HUES48 (cell line): Measurements from ENCODE around the gene MCOLN1.

ENCODE experiments used
- H3K27ac ChIP-seq: one replicate; pipeline ENCODE4 v1.7.0; 2013; ENCODE audit warnings: low read depth, low read length, inconsistent platforms
- H3K27me3 ChIP-seq: 2 replicates; pipeline ENCODE4 v1.6.1; 2013; ENCODE audit warnings: mild to moderate bottlenecking, low read length; ENCODE audit not compliant: control insufficient read depth, insufficient read depth
- H3K36me3 ChIP-seq: 2 replicates; pipeline ENCODE4 v1.6.1; 2013; ENCODE audit warnings: low read length; ENCODE audit not compliant: control insufficient read depth, insufficient read depth
- H3K4me1 ChIP-seq: 2 replicates; pipeline ENCODE4 v1.6.1; 2013; ENCODE audit warnings: mild to moderate bottlenecking, low read length; ENCODE audit not compliant: control insufficient read depth, insufficient read depth
- H3K4me3 ChIP-seq: 2 replicates; pipeline ENCODE4 v1.5.1; 2013; ENCODE audit warnings: mild to moderate bottlenecking, low read depth, low read length
- H3K9ac ChIP-seq: 2 replicates; pipeline ENCODE4 v1.6.1; 2013; ENCODE audit warnings: mild to moderate bottlenecking, low read depth, low read length, moderate library complexity
- H3K9me3 ChIP-seq: 2 replicates; pipeline ENCODE4 v1.6.1; 2013; ENCODE audit warnings: low read length; ENCODE audit not compliant: control insufficient read depth, insufficient read depth

MCOLN1 gene

DNA sequence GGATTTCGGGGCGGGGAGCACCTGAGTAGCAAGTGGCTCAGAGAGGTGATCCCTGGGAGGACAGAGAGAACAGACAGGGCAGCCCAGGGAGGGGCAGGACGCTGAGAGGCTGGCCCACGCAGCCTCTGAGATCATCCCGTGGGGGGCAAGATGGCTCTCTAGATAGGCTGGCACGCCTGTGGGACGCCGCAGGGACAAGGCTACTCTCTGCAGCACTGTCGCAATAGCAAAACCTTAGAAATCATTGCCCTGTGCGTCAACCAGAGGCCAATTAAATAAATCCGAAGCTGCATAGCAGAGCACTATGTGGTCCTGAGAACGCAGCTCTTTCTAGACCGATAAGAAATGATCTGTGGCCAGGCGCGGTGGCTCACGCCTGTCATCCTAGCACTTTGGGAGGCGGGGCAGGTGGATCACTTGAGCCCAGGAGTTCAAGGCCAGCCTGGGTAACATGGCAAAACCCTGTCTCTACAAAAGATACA, 38.7 kb upstream of the MCOLN1 start:
- Histone ChIP-seq H3K9me3 (no peaks in the 10 kb centered on the region), H3K4me1 (peaks cover 18% of the 10 kb centered on the region), H3K9ac (no peak overlapping the region), H3K27me3 (no peaks in the 10 kb centered on the region), H3K27ac (no peak overlapping the region), H3K36me3 (no peaks in the 10 kb centered on the region), H3K4me3 (no peak overlapping the region)

DNA sequence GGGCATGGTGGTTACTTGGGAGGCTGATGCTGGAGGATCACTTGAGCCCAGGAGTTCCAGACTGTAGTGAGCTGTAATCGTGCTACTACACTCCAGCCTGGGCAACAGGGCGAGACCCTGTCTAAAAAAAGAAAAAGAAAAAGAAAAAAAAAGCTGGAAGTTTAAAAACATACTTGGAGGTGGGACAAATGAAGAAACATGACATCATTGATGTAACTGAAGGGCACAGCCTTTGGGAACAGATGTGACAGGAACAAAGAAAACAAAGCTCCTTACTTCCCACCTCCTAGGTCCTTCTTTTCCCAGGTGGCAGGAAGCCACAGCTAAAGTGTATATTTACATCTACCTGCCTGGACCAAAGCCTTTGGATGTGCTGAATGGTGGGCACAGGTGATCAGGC, 35.5 kb upstream of the MCOLN1 start:
- Histone ChIP-seq H3K27me3 (no peaks in the 10 kb centered on the region), H3K4me1 (peaks cover 20% of the 10 kb centered on the region), H3K9me3 (no peaks in the 10 kb centered on the region), H3K9ac (no peak overlapping the region), H3K27ac (no peak overlapping the region), H3K36me3 (no peaks in the 10 kb centered on the region), H3K4me3 (no peak overlapping the region)

DNA sequence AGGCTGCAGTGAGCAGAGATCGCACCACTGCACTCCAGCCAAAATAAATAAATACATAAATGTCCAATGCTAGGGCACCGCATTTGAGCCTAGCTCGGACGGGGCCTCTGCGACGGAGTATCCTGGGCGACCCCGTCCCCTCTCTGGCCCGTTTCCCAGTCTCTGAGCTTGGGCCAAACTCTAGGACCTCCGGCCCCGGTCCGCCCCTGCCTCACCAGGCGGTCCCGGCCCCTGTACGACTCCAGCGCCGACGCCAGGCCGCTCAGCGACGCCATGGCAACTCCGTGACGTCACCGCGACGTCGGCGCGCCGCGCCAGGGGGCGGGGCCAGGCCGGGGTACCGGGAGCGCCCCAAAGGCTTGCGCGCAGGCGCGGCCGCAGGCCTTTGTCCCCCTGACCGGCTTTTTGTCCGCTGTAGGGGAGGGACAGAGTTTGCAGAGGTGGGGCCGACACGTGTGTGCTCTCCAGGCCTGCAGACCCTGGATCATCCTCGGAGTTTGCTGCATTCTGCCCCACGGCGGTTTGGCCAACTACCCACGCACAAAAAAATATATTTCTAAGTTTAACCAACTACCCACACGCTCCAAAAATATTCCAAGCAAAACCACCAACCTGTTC, 33.6 kb upstream of the MCOLN1 start, which contains the start of gene PEX11G:
TSS of gene PEX11G (minus strand) at position 300 of the 618 bp plus-strand sequence. CDS start at position 275, 25 bp downstream.
- H3K9me3 ChIP-seq: no peaks in the 10 kb centered on the region
- H3K4me1 ChIP-seq: peaks cover 9% of the 10 kb centered on the region
- H3K36me3 ChIP-seq: no peaks in the 10 kb centered on the region
- H3K27me3 ChIP-seq: no peaks in the 10 kb centered on the region
- H3K4me3 ChIP-seq: peak within 1 kb of the TSS; percentile 78
- peak within 1 kb of the TSS; percentile 83 for H3K27ac ChIP-seq
- H3K9ac ChIP-seq: peak within 1 kb of the TSS; percentile 76

DNA sequence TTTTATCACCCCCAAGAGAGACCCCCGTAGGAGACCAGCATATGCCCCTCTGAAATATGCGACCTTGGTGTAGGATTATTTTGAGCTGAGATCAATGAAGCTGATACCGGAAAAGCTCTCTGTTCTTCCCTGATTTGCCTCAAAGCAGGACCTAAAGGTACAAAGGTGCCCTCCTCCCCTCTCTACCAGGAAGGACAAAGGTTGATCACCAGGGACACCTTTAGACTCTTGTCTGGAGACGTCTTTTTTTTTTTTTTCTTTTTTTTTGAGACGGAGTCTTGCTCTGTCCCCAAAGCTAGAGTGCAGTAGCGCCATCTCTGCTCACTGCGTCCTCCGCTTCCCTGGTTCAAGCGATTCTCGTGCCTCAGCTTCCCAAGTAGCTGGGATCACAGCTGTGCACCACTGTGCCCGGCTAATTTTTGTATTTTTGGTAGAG, 32.8 kb upstream of the MCOLN1 start:
- no peaks in the 10 kb centered on the region for H3K9me3 ChIP-seq
- no peak overlapping the region for H3K4me3 ChIP-seq
- H3K36me3 ChIP-seq: no peaks in the 10 kb centered on the region
- peak overlapping the region; percentile 60; the same call in 1 of the 2 replicates for H3K9ac ChIP-seq
- H3K4me1 ChIP-seq: peaks cover 9% of the 10 kb centered on the region
- no peaks in the 10 kb centered on the region for H3K27me3 ChIP-seq
- peak overlapping the region; percentile 83 for H3K27ac ChIP-seq

DNA sequence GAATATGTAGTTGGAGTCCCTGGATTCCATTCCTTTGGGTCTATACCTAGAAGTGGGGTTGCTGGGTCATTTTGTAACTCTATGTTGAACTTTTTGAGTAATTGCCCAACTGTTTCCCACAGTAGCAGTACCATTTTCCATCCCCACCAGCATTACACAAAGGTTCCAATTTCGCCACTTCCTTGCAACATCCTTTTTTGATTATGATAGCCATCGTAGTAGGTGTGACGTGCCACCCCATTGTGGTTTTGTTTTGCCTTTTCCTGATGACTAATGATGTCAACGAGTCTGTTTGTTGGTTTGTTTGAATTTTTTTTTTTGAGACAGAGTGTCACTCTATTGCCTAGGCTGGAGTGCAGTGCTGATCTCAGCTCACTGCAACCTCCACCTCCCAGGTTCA, 30.3 kb upstream of the MCOLN1 start:
- Histone ChIP-seq H3K4me1 (peaks cover 9% of the 10 kb centered on the region), H3K9ac (no peak overlapping the region), H3K27me3 (no peaks in the 10 kb centered on the region; the same call in 1 of the 2 replicates), H3K9me3 (no peaks in the 10 kb centered on the region), H3K36me3 (no peaks in the 10 kb centered on the region), H3K27ac (no peak overlapping the region), H3K4me3 (no peak overlapping the region)

DNA sequence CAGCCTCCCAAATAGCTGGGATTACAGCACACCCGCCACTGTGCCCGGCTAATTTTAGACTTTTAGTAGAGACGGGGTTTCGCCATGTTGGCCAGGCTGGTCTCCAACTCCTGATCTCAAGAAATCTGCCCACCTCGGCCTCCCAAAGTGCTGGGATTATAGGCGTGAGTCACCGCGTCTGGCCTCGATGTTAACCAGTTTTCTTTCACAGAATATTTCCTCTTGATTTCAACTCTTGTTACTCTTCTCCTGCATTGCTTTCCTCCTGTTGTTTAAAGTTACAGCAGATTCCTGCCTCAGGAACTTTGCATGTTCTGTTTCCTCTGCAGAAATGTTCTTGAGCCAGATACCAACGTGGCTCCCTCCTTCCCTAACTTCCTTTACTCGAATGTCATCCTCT, 29.9 kb upstream of the MCOLN1 start:
- H3K27ac ChIP-seq: no peak overlapping the region
- H3K9ac ChIP-seq: no peak overlapping the region
- H3K4me1 ChIP-seq: peaks cover 9% of the 10 kb centered on the region
- no peak overlapping the region for H3K4me3 ChIP-seq
- H3K36me3 ChIP-seq: no peaks in the 10 kb centered on the region
- no peaks in the 10 kb centered on the region; the same call in 1 of the 2 replicates for H3K27me3 ChIP-seq
- H3K9me3 ChIP-seq: no peaks in the 10 kb centered on the region

DNA sequence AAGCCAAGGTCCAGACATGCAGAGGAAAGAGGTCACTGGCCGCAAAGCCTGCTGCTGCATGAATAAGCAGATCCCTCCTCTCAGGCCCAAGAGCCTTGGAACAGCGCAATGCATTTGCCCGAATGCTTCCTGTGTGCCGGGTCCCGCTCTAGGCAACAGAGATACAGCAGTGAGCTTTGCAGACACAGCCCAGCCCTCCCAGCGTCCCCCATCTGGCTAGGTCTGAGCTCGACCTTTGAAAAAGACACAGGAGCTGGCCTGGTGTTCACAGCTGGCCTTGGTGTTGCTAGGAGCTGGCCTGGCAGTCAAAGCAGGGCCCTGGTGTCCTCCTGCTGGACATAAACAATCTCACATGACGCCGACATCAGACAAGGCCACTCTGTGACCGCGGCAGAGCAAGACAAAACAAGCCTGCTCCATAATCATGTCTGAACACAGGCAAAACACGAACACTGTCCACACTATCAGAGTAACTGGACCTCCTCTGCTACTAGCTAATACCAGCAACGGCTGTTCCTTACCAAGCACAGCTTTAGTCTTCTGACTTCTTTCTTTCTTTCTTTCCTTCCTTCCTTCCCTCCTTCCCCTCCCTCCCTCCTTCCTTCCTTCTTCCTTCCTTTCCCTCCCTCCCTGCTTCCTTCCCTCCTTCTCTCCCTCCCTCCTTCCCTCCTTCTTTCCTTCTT, 27.9 kb upstream of the MCOLN1 start:
- Histone ChIP-seq H3K36me3 (no peaks in the 10 kb centered on the region), H3K9me3 (no peaks in the 10 kb centered on the region), H3K27ac (no peak overlapping the region), H3K4me3 (no peak overlapping the region), H3K27me3 (peaks cover 3% of the 10 kb centered on the region), H3K4me1 (peaks cover 3% of the 10 kb centered on the region), H3K9ac (no peak overlapping the region)

DNA sequence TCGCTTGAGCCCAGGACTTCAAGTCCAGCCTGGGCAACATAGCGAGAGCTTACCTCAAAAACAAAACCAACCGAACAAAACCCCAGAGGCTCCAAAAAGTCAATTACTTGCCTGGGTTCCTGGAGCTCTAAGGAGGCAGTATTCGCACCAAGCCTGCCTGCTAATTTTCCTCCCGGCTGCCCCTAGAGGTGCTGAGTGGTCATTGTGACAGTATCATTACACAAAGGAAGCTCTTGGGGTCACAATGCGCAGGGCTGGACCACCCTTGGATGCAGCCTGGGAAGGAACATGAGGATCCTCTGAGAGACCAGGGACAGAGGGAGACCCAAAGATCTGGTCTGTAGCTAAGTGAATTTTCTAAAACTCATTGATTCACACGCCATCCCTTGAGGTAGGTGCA, 25.1 kb upstream of the MCOLN1 start:
- Histone ChIP-seq H3K27ac (no peak overlapping the region), H3K36me3 (no peaks in the 10 kb centered on the region), H3K27me3 (peaks cover 24% of the 10 kb centered on the region), H3K9me3 (no peaks in the 10 kb centered on the region), H3K4me3 (no peak overlapping the region), H3K9ac (no peak overlapping the region), H3K4me1 (no peaks in the 10 kb centered on the region)

DNA sequence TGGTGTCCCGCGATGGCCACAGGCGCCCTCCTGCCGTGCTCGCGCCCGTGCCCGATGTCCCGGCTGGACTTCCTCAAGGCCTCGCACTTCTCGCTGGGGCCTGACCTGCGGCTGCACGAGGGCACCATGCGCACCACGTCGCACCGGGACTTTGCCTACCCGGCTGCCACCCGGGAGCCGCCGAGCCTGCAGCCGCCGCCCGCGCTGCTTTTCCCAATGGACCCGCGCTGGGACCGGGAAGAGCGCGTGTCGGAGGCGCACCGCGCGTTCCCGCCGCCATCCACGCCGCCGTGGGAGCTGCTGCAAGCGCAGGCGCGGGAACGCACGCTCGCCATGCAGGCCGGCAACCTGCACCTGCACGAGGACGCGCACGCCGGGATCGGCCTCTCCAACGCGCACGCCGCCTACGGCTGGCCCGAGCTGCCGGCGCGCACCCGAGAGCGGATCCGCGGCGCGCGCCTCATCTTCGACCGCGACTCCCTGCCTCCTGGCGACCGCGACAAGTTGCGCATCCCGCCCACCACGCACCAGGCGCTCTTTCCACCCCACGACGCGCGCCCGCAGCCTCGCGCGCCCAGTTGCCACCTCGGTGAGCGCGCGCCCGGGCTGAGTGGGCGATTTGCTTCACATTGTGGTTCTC, 21.5 kb upstream of the MCOLN1 start:
- Histone ChIP-seq H3K27me3 (peaks cover 24% of the 10 kb centered on the region), H3K36me3 (no peaks in the 10 kb centered on the region), H3K4me3 (peak overlapping the region; percentile 67), H3K4me1 (0 out of 2 replicates have a peak, but pooled peaks cover 6% of the 10 kb centered on the region), H3K9me3 (no peaks in the 10 kb centered on the region), H3K27ac (no peak overlapping the region), H3K9ac (no peak overlapping the region; the same call in 1 of the 2 replicates)

DNA sequence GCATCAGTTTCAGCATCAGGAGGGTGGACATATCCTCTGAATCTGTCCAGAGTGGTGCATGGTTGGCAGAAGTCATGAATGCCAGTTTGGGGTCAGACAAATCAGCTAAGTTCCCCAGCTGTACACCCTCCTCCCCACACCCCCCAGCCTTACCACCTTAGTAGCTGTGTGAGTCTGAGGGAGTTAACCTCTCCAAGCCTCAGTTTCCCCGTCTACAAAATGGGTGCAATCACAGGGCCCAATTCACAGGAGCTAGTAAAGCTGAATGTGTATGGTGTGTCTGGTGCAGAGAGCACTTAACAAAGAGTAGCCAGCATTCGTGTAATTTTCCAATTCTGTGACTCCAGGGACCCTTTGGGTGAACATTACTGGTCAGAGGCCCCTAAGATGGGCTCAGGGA, 19.9 kb upstream of the MCOLN1 start:
- Histone ChIP-seq H3K27me3 (peaks cover 24% of the 10 kb centered on the region), H3K4me1 (0 out of 2 replicates have a peak, but pooled peaks cover 6% of the 10 kb centered on the region), H3K36me3 (no peaks in the 10 kb centered on the region), H3K9me3 (no peaks in the 10 kb centered on the region), H3K9ac (no peak overlapping the region), H3K4me3 (no peak overlapping the region), H3K27ac (no peak overlapping the region)

DNA sequence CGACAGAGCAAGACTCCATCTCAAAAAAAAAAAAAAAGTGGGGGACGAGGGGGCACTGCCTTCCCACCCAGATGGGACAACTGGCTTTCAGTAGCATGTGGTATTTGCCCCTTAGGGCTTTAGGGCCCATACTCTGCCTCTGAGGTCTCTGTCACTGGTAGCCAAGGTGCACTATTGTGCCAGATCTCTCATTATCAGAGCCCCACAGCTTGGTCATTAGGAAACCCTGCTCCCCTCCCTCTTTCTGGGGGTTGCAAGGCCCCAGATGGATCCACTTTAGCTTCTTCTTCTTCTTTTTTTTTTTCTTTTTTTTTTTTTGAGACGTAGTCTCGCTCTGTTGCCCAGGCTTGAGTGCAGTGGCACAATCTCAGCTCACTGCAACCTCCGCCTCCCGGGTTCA, 17.7 kb upstream of the MCOLN1 start:
- Histone ChIP-seq H3K27me3 (peaks cover 19% of the 10 kb centered on the region), H3K27ac (no peak overlapping the region), H3K9ac (no peak overlapping the region), H3K36me3 (no peaks in the 10 kb centered on the region), H3K9me3 (no peaks in the 10 kb centered on the region), H3K4me1 (peaks cover 8% of the 10 kb centered on the region; the same call in 1 of the 2 replicates), H3K4me3 (no peak overlapping the region)
